GM23248 (cell line): ENCODE measurements around the gene GAB2.

ENCODE experiments used
- EZH2 ChIP-seq: fragments of 200-600 bp; sonication (generic); IDR thresholded peaks from 2 replicates; pipeline ENCODE4 v1.6.1; 2018; ENCODE audit warnings: antibody characterized with exemption, mild to moderate bottlenecking; ENCODE audit not compliant: insufficient read depth, poor library complexity, severe bottlenecking
- EZH2phosphoT487 ChIP-seq: fragments of 200-600 bp; sonication (generic); IDR thresholded peaks from 2 replicates; pipeline ENCODE4 v1.6.1; 2018; ENCODE audit warnings: antibody characterized with exemption, moderate library complexity, mild to moderate bottlenecking, low read depth; ENCODE audit not compliant: insufficient read depth

- TF ChIP-seq EZH2 (no peak), EZH2phosphoT487 (no peak)
Observed at GRCh38 chr11:78398715-78399114, 18.9 kb downstream of the GAB2 start.
